ENCODE data around the gene GALNT1.

DNA sequence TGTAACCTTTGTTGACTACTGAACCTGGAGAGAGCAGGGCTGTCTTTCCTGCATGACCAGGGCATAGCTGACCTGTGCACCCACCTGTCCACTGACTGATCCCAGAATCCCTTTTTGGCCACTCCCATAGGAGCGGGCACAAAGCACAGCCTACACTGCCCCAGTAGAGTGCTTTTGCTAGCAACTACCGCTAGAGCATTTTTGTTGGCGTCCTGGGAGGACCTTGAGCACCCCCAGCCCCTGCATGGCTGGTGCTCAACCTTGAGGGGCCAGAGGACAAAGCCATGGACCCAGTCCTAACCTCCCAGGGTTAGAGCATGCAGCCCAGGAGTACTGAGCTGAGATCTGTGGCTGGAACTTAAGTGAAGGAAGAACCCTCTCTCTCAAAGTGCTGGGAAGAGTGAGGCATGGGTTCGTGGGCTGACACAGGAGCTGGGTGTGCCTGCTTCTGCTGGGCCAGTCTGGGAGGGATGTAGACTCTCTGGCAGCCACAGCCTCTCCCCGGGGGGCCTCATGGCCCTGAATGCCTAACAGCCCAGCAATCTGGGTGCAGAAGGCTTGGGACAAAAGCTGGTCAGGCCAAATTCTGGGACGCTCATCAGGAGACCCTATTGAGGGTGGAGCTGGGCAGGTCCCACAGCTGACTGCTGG lies 140.0 kb downstream of the GALNT1 start:
- TF ChIP-seq, protein P1, sequence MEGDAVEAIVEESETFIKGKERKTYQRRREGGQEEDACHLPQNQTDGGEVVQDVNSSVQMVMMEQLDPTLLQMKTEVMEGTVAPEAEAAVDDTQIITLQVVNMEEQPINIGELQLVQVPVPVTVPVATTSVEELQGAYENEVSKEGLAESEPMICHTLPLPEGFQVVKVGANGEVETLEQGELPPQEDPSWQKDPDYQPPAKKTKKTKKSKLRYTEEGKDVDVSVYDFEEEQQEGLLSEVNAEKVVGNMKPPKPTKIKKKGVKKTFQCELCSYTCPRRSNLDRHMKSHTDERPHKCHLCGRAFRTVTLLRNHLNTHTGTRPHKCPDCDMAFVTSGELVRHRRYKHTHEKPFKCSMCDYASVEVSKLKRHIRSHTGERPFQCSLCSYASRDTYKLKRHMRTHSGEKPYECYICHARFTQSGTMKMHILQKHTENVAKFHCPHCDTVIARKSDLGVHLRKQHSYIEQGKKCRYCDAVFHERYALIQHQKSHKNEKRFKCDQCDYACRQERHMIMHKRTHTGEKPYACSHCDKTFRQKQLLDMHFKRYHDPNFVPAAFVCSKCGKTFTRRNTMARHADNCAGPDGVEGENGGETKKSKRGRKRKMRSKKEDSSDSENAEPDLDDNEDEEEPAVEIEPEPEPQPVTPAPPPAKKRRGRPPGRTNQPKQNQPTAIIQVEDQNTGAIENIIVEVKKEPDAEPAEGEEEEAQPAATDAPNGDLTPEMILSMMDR (IDR thresholded peaks at IDR 0.05), result no peak
- no peak for TF ChIP-seq POLR2A (IDR thresholded peaks at IDR 0.05)
